HG03469 (cell line): ENCODE measurements around the gene C19orf81.
"Not testable (repeated sequence)": the region's sequence is repeated elsewhere in the genome, so short reads cannot be mapped to it uniquely, and the experiment has no call there.

ENCODE experiments used
- ATAC-seq: cut with Tn5 transposase; IDR thresholded peaks from one replicate; pipeline ENCODE4 v1.9.1; 2021; ENCODE audit warnings: mild to moderate bottlenecking, moderate library complexity, moderate number of reproducible peaks; ENCODE audit not compliant: unreplicated experiment

The C19orf81 gene

DNA sequence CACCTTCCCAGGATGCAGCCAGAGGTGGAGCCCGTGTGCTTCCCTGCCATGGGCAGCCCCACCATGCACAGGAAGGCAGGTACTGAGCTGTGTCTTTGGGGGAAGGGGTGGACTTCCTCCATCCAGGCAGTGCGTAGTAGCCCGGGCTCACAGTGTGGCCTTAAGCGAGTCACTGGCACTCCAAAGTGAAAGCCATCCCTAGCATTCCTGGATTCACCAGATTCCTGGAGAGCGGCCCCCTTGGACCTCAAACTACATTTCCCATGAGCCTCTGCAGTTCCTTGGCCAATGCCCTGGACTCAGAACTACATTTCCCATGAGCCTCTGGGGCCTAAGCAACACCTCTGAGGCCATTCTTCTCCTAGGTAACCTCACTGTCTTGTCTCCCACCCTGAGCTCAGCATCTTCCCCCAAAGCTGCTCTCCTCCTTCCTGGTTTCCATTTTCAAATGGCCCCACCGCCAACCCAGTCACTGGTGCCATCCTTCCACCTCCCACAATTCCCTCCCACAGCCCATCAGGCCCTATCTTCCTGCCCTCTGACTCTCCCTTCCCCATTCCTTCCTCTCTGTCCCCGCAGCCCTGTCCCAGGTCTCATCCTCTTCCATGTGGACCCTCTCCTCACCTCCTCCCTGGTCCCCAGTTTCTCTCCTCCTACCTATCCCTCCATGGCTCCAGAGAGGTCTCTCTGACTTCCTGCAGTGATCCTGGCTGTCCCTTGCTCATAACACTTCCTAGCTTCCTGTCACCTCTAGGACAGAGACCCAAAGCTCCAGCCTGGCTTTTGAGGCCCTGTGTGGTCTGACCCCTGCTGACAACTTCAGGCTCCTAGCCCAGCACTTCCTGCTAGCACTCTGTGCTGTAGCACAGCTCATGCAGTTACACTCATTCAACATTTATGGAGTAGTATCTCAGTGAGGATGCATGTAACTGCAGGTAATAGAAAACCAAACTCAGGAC lies at the start of gene C19orf81:
C19orf81 (plus strand) TSS at position 13 of the 959 bp plus-strand sequence; CDS start at position 13, 0 bp downstream.
- ATAC-seq: no peak

GRCh38 chr19:50601407-50602088 lies 47.7 kb upstream of the C19orf81 start:
- no peak for ATAC-seq

GRCh38 chr19:50602089-50602422 lies 47.2 kb upstream of the C19orf81 start:
- ATAC-seq: no peak

DNA sequence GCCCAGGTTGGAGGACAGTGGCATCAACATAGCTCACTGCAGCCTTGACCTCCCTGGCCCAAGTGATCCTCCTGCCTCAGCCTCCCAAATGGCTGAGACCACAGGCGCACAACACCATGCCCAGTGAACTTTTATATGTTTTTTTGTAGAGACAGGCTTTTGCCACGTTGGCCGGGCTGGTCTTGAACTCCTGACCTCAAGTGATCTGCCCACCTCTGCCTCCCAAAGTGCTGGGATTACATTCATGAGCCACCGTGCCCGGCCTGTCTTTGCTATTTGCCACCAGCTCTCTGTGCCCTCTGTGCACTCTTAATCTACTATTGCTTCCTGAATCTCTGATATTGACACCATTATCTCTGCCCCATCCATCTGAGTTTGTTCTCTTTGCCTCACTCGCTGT lies 46.7 kb upstream of the C19orf81 start:
- no peak for ATAC-seq

DNA sequence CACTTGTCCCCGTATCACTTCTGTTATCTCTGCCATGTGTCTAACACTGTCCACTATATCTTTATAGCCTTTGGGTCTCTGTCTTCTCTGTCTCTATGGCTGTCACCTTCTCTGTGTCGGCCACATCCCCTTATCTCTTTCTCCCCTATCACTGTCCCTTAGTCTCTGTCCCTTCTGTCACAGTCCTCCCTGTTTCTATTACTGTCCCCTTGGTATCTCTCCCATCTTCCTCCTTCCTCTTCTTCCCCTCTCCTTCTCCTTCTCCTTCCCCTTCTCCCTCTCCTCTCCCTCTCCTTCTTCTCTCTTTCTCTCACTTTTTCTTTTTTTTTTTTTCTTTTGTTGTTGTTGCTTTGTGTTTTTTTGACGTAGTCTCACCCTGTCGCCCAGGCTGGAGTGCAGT lies 46.3 kb upstream of the C19orf81 start:
- ATAC-seq: no peak

DNA sequence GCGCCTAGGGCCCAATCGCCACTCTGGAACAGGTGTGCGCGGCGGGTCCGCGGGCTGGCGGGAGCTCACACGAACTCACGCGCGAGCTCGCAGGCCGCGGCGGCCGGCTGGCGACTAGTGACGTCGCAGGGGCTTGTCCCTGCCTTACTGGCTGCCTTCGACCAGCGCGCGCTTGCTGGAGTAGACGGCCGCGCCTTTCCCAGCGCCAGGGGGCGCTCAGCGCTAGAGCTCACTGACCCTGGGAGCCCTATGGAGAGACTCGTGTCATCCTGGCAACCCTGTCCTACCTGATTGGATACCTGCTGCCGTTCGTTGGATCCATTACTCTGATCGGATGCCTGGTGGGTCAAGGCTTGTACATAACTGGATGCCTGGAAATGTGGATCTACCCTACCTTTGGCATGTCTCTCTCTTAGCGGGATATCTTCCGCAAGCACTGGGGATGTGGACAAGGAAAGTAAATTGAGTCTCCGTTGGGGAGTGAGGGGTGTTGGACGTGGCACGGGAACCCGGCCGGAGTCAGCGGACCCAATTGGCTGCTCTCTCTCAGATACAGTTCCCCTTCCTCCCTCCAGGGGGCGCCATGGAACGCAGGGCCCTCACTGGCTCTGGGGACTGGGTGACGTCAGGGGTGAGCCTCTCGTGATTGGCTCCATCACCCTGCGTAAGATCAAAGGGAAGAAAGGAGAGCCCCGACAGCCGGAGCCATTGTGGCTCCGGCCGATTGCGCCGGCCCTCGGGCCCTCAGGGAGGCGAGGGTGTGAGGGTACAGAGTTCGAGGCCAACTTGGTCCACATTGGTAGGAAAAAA lies 44.8 kb upstream of the C19orf81 start:
- ATAC-seq: not testable (repeated sequence)

DNA sequence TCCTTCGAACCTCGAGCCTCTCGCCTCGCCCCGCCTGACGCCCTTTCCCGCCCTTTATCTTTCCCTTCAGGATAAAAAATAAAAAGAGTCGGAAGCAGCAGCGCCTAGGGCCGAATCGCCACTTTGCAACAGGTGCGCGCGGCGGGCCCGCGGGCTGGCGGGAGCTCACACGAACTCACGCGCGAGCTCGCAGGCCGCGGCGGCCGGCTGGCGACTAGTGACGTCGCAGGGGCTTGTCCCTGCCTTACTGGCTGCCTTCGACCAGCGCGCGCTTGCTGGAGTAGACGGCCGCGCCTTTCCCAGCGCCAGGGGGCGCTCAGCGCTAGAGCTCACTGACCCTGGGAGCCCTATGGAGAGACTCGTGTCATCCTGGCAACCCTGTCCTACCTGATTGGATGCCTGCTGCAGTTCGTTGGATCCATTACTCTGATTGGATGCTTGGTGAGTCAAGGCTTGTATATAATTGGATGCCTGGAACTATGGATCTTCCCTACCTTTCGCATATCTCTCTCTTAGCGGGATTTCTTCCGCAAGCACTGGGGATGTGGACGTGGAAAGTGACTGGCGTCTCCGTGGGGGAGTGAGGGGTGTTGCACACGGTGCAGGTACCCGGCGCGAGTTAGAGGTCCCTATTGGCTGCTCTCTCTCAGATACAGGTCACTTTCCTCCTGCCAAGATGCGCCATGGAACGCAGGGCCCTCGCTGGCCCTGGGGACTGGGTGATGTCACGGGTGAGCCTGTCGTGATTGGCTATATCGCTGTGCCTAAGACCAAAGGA lies 43.0 kb upstream of the C19orf81 start:
- ATAC-seq: not testable (repeated sequence)

- no peak for ATAC-seq
These were observed 41.9 kb upstream of the C19orf81 start for GRCh38 chr19:50607388-50607787.

- ATAC-seq: no peak
These were observed 41.1 kb upstream of the C19orf81 start for GRCh38 chr19:50607874-50608785.

DNA sequence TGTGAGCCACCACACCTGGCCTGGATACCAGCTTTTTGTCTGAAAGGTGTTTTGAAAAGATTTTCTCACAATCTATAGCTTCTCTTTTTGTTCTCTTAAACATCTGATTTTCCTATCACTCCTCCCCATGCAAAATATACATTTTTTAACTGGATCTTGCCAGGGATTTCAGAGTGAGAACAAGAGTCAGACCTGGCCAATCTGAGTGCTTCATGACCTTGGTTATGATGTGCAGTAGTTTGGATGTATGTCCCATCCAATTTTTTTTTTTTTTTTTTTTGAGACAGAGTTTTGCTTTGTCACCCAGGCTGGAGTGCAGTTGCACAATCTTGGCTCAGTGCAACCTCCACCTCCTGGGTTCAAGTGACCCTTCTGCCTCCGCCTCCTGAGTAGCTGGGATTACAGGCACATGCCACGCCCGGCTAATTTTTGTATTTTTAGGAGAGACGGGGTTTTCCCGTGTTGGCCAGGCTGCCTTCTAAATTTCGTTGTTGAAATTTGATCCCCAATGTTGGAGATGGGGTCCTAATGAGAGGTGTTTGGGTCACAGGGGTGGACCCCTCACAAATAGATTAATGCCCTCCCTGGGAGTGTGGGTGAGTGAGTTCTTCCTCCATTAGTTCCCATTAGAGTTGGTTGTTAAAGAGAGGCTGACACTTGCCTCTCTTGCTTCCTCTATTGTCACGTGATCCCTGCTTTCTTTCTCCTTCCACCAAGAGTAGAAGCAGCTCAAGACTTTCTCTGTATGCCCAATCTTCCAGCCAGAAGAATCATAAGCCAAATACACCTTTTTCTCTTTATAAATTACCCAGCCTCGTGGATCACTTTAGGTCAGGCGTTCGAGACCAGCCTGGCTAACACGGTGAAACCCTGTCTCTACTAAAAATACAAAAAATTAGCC lies 36.5 kb upstream of the C19orf81 start:
- ATAC-seq: not testable (repeated sequence)

GRCh38 chr19:50618379-50618778 lies 30.9 kb upstream of the C19orf81 start:
- ATAC-seq: not testable (repeated sequence)

- ATAC-seq: not testable (repeated sequence)
These were observed 30.1 kb upstream of the C19orf81 start for GRCh38 chr19:50619184-50619583.

- not testable (repeated sequence) for ATAC-seq
These were observed 28.8 kb upstream of the C19orf81 start for GRCh38 chr19:50620394-50620906.

GRCh38 chr19:50624949-50625600 lies 24.2 kb upstream of the C19orf81 start:
- ATAC-seq: no peak

DNA sequence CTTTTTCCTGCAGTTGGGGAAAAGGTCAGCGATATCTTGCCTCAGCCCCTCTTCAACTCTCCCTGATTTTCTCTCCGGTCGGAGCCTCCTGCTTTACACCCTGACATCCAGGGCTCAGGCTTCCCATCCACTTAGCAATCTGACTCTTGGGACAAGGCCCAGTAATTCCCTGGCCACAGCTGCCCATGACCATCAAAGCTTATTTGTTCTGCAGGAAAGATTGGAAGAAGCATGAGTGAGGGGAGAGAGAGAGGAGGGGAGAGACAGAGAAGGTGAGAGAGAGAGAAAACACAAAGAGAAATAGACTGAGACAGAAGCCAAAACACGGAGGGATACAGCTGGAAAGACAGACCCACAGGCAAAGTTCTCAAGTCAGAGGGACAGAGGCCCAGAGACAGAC lies 23.2 kb upstream of the C19orf81 start:
- no peak for ATAC-seq

DNA sequence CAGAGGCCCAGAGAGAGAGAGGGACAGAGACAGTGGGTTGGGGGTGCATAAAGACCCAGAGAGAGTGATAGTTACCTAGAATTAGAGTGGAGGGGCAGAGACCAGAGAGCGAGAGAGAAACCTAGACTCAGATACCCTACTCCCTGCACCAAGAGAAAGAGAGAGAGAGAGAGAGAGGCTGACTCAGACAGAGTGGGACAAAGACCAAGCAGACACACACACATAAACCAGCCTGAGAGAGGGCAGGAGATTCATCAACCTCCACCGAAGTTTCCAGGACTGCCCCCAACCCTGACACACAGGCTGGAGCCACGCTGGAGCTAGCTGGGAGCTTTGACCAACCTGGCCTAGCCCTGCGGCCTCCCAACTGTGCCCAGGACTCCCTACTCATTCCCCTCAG lies 22.4 kb upstream of the C19orf81 start:
- no peak for ATAC-seq

- ATAC-seq: no peak
These were observed 21.1 kb upstream of the C19orf81 start for GRCh38 chr19:50628146-50628545.

DNA sequence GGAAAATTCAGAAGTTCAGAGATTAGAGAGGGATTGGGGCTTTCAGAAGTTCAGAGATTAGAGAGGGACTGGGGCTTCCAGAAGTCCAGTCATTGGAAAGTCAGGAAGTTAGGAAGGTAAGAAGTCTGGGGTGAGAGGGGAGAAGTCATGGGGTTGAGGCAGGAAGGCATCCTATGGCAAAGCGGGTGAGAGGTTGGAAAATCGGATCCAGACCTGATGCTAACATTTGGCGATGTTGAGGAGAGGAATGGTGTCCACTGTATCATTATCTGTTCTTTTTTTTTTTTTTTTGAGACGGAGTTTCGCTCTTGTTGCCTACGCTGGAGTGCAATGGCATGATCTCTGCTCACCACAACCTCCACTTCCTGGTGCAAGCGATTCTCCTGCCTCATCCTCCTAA lies 20.7 kb upstream of the C19orf81 start:
- no peak for ATAC-seq
